Fibroblast of villous mesenchyme (primary cell): ENCODE measurements around the gene KCNIP1. TPM values are rescaled to one million over a fixed set of nuclear protein-coding genes. Genes with fewer than 3 reads are reported as not detected.
"Not testable (repeated sequence)": the region's sequence is repeated elsewhere in the genome, so short reads cannot be mapped to it uniquely, and the experiment has no call there.

Experiments
- DNase-seq: peaks from one replicate; pipeline ENCODE4 v3.0.0-alpha.2; 2010; ENCODE audit warnings: low read depth
- H3K4me3 ChIP-seq: 2 replicates; pipeline ENCODE4 v1.5.1; 2011; ENCODE audit warnings: low read depth, mild to moderate bottlenecking, low read length
- CTCF ChIP-seq: IDR thresholded peaks from 2 replicates; pipeline ENCODE4 v1.5.1; 2012; ENCODE audit warnings: low read depth, mild to moderate bottlenecking, low read length; ENCODE audit not compliant: insufficient read depth
- total RNA-seq: library from RNA; depleted of rRNA; stranded (reverse); fragments of >200 nt; gene quantifications from 2 replicates; pipeline ENCODE4 v1.2.3, GENCODE V29; 2012

The KCNIP1 gene
- total RNA-seq, 1 donor, result not detected

DNA sequence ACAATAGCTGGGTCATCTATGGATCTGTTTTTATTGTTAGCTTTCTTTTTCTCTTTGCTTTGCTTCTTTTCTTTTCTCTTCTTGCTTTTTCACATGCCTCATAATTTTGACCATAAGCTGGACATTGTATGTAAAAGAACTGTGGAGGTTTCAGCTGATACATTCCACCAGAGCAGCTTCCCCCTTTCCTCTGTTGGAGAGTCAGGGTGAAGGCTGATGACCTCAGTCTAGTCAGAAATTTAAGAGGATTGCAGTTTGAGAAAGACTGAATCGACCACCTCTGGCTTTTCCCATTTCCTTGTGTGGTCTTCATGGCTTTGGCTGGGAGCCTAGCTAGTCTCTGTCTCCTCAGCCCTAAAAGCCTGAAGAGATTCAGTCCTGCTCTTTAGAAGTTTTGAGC is 42.0 kb downstream of the KCNIP1 start:
- no peak for DNase-seq
- no peak overlapping the region for H3K4me3 ChIP-seq
- no peak for TF ChIP-seq CTCF

GRCh38 chr5:170546282-170546681 is 42.5 kb downstream of the KCNIP1 start:
- TF ChIP-seq CTCF, result no peak
- H3K4me3 ChIP-seq, result no peak overlapping the region
- no peak for DNase-seq

- DNase-seq, H3K4me3 ChIP-seq: not testable (repeated sequence)
Measured at GRCh38 chr5:170550382-170550781, 46.6 kb downstream of the KCNIP1 start.

DNA sequence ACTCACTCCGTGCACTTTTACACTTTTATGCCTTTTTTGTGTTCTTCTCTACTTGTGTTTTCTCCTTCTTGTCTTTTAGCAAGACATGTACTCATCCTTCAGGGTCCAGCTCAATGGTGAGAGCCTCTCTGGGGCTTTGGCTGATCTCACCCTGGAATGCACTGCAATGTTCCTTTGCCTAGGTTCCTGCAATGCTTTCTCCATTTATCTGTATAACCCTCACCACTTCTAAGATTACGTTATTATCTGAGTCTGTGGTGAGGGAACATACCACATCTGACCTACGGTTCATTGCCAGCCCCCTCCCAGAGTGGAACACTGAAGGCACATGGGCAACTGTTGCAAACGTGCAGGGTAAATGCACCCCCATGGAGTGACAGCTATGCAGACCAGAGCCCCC is 47.3 kb downstream of the KCNIP1 start:
- peak; percentile 31 for DNase-seq
- no peak overlapping the region for H3K4me3 ChIP-seq
- no peak for TF ChIP-seq CTCF

DNA sequence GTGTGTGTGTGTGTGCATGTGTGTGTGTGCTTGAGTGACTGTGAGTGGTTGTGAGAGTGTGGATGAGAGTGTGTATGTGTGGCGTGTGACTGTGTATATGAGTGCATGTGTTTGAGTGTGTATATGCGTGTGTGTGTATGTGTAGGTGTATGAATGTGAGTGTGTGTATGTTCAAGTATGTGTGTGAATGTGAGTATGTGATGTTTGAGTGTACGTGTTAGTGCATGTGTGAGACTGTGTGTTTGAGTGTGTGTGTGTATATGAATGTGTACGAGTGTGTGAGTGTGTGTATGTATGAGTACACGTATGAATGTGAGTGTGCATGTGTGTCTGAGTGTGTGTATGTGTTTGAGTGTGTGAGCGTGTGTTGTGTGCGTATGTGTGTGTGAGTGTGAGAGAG is 47.8 kb downstream of the KCNIP1 start:
- DNase-seq, result no peak
- no peak overlapping the region for H3K4me3 ChIP-seq
- TF ChIP-seq CTCF, result no peak

DNA sequence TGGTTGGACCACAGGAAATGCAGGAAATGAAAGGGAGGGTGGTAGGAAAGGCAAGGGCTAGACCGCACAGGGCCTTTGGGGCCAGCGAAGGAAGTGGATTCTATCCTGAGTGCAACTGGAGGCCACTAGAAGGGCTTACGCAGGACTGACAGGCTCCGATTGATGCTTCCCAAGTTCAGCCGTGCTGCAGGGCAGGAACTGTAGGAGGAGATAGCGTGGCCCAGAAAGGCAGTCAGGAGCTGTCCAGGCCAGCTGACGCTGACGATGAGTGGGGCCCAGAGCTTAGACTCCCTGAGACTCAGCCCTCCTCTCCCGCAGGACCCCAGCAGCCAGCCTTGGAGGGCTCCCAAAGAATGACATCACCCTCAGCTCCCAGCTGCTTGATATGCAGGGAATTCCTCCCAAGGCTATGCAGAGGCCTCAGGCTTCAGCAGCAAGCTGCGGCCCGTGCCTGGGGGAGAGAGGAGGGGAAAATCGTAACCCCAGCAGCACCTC is 48.8 kb downstream of the KCNIP1 start:
- peak; percentile 92 for DNase-seq
- TF ChIP-seq CTCF, result no peak
- H3K4me3 ChIP-seq, result no peak overlapping the region

GRCh38 chr5:170553218-170553617 is 49.4 kb downstream of the KCNIP1 start:
- no peak for TF ChIP-seq CTCF
- no peak for DNase-seq
- no peak overlapping the region for H3K4me3 ChIP-seq
